ENCODE results near the gene GLT1D1. TPM values are rescaled to one million over a fixed set of nuclear protein-coding genes. Genes with fewer than 3 reads are reported as not detected.

Gene GLT1D1
- total RNA-seq, 2 experiments from 2014 or later, result 0.19 to 0.22 TPM

DNA sequence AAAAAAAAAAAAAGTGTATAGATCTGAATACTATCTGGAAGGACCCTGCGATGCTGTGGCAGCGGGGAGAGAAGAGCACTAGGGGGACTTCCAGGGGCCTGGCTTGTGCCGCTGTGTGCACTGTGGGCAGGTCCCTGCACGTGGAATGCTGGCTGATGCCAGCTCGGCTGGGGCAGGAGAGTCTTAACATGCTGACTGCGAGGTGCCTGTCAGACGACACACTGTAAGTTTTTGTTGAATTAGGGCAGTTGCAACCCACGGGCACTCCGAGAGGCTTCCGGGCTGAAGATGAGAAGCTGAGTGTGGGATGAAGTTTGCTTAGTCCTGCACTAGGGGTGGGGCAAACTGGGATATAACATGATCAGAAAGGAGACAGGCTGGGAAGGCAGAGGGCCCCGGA lies 10.7 kb downstream of the GLT1D1 start:
- Histone ChIP-seq H3K9me3 (ENCODE audit: control insufficient read depth in 1 of 2, insufficient read depth in 1 of 2, low read length in 2 of 2) (peaks cover 0 to 5% of the 10 kb centered on the region in 2 experiments), H3K36me3 (ENCODE audit: insufficient read depth, low read length) (no peaks in the 10 kb centered on the region), H3K4me1 (ENCODE audit: insufficient read depth, low read length) (no peaks in the 10 kb centered on the region), H3K4me3 (ENCODE audit: low read length) (no peak overlapping the region), H3K27me3 (ENCODE audit: control insufficient read depth in 1 of 2, insufficient read depth in 2 of 2, low read length in 2 of 2) (no peaks in the 10 kb centered on the region), H3K27ac (ENCODE audit: low read depth in 1 of 2, low read length in 2 of 2) (no peak overlapping the region)
- Mint-ChIP-seq H3K4me3 (no peak overlapping the region), H3K27me3 (no peaks in the 10 kb centered on the region), H3K36me3 (ENCODE audit: low read depth) (no peaks in the 10 kb centered on the region), H3K4me1 (ENCODE audit: low read depth) (no peaks in the 10 kb centered on the region), H3K27ac (no peak overlapping the region), H3K9me3 (no peaks in the 10 kb centered on the region)
- CTCF ChIA-PET, result no interaction called here
- POLR2A ChIA-PET, result no interaction called here
- DNase-seq (no peak), ATAC-seq (ENCODE audit: poor library complexity) (no peak)
- intact Hi-C loops (cut with DNase I, micrococcal nuclease), result no loop called here
- TF ChIP-seq, protein P1, sequence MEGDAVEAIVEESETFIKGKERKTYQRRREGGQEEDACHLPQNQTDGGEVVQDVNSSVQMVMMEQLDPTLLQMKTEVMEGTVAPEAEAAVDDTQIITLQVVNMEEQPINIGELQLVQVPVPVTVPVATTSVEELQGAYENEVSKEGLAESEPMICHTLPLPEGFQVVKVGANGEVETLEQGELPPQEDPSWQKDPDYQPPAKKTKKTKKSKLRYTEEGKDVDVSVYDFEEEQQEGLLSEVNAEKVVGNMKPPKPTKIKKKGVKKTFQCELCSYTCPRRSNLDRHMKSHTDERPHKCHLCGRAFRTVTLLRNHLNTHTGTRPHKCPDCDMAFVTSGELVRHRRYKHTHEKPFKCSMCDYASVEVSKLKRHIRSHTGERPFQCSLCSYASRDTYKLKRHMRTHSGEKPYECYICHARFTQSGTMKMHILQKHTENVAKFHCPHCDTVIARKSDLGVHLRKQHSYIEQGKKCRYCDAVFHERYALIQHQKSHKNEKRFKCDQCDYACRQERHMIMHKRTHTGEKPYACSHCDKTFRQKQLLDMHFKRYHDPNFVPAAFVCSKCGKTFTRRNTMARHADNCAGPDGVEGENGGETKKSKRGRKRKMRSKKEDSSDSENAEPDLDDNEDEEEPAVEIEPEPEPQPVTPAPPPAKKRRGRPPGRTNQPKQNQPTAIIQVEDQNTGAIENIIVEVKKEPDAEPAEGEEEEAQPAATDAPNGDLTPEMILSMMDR (IDR thresholded peaks at IDR 0.05), result no peak

DNA sequence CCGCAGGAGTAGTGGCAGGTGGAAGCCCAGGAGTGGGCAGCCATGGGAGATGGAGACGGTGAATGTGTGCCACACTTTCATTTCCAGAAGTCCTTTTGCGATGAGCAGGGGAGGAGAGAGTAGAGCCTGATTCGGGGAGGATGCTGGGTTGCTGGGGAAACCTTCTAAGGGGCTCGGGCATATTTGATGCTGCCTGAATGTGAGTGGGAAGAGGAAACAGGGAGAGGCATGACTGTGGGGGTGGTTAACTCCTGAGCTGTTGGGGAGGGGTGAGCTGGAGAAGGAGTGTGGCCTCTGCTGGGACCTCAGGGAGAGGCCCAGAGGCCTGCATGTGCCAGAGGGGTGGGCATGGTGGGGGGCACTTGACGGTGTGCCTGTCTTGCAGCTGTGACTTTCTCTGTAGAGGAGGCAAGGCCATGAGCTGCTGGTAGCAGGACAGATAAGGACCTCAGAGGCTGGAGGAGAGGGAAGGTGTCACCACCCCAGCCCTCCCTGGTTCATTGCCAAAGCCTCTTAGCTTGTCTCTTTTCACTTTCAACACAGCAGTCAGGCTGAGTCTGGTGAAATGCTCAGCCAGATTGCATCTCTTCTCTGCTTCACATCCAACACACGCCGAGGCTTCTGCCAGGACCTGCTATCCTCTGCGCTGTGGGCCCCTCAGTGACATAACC lies 11.4 kb downstream of the GLT1D1 start:
- POLR2A ChIA-PET, result no interaction called here

DNA sequence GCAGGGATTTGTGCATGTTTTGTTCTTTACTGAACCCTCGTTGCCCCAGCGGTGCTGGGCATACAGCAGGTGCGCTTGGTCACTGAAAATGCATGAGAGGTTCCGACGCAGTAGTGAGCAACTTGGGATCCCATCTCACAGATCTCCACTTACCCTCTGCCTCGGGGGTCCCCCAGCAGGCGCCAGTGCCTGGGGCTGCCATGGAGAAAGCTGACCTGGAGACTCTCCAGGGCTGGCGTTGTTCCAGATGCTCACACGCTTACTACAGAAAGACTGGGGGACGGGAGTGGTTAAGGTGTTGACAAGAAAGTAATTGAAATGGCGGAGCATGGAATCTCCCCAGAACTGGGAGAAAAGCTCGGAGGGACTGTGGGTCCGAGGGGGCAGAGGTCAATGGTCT lies 14.2 kb downstream of the GLT1D1 start:
- H3K9me3 Mint-ChIP-seq, result no peaks in the 10 kb centered on the region
- intact Hi-C loops (cut with DNase I, micrococcal nuclease), result no loop called here
- H3K4me3 Mint-ChIP-seq, result no peak overlapping the region
- no peak overlapping the region for H3K4me3 ChIP-seq (ENCODE audit: low read length)
- ATAC-seq (ENCODE audit: poor library complexity), result no peak
- no peaks in the 10 kb centered on the region for H3K4me1 ChIP-seq (ENCODE audit: insufficient read depth, low read length)
- peaks cover 0 to 5% of the 10 kb centered on the region in 2 experiments for H3K9me3 ChIP-seq (ENCODE audit: control insufficient read depth in 1 of 2, insufficient read depth in 1 of 2, low read length in 2 of 2)
- ChIA-PET POLR2A (no interaction called here), CTCF (no interaction called here)
- no peaks in the 10 kb centered on the region for H3K27me3 ChIP-seq (ENCODE audit: control insufficient read depth in 1 of 2, insufficient read depth in 2 of 2, low read length in 2 of 2)
- H3K36me3 Mint-ChIP-seq (ENCODE audit: low read depth), result no peaks in the 10 kb centered on the region
- H3K27ac Mint-ChIP-seq, result no peak overlapping the region
- no peaks in the 10 kb centered on the region for H3K27me3 Mint-ChIP-seq
- TF ChIP-seq, protein P1 (IDR thresholded peaks at IDR 0.05), result no peak
- no peak for DNase-seq
- no peak overlapping the region for H3K27ac ChIP-seq (ENCODE audit: low read depth in 1 of 2, low read length in 2 of 2)
- H3K36me3 ChIP-seq (ENCODE audit: insufficient read depth, low read length), result no peaks in the 10 kb centered on the region
- no peaks in the 10 kb centered on the region for H3K4me1 Mint-ChIP-seq (ENCODE audit: low read depth)

More for the DNA sequence above, 11.4 kb downstream of the GLT1D1 start:
- Mint-ChIP-seq H3K4me3 (no peak overlapping the region), H3K9me3 (no peaks in the 10 kb centered on the region), H3K36me3 (ENCODE audit: low read depth) (no peaks in the 10 kb centered on the region), H3K27ac (no peak overlapping the region), H3K4me1 (ENCODE audit: low read depth) (no peaks in the 10 kb centered on the region), H3K27me3 (no peaks in the 10 kb centered on the region)
- no peaks in the 10 kb centered on the region for H3K27me3 ChIP-seq (ENCODE audit: control insufficient read depth in 1 of 2, insufficient read depth in 2 of 2, low read length in 2 of 2)
- H3K4me3 ChIP-seq (ENCODE audit: low read length), result no peak overlapping the region
- H3K36me3 ChIP-seq (ENCODE audit: insufficient read depth, low read length), result no peaks in the 10 kb centered on the region
- no peak for DNase-seq
- H3K9me3 ChIP-seq (ENCODE audit: control insufficient read depth in 1 of 2, insufficient read depth in 1 of 2, low read length in 2 of 2), result peaks cover 0 to 5% of the 10 kb centered on the region in 2 experiments
- H3K4me1 ChIP-seq (ENCODE audit: insufficient read depth, low read length), result no peaks in the 10 kb centered on the region
- TF ChIP-seq, protein P1 (IDR thresholded peaks at IDR 0.05), result no peak
- no peak overlapping the region for H3K27ac ChIP-seq (ENCODE audit: low read depth in 1 of 2, low read length in 2 of 2)
- CTCF ChIA-PET, result no interaction called here
- intact Hi-C loops (cut with DNase I, micrococcal nuclease), result no loop called here
- no peak for ATAC-seq (ENCODE audit: poor library complexity)

Data from CD4-positive, alpha-beta T cell (primary cell).